Raji (cell line): ENCODE results near the gene FRMD4A.

ENCODE experiments used
- POLR2A ChIP-seq: IDR thresholded peaks from 2 replicates; pipeline ENCODE4 v1.6.1; 2011; ENCODE audit warnings: low read depth, low read length, control low read depth; ENCODE audit not compliant: insufficient read depth

The FRMD4A gene

DNA sequence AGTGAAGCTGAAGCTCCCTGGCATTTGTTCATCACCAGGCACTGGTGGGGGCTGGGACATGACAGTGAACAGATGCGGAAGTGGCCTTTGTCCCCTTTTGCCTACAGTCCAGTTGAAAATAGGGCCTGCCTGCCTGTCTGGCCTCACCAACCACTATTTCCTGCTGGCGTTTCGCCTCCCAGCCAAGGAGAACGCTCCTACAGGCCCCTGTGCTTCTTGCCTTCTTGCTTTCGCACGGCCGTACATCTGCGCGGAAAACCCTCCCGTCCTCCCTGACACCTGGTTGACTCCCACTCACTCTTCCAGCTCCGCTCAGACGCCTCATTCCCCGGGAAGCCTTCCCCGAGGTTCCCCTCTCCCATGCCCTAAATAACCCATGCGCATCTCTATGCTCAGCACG, 426.7 kb downstream of the FRMD4A start:
- no peak for TF ChIP-seq POLR2A

- TF ChIP-seq POLR2A = no peak
Observed at GRCh38 chr10:13902868-13903587, 427.7 kb downstream of the FRMD4A start.

DNA sequence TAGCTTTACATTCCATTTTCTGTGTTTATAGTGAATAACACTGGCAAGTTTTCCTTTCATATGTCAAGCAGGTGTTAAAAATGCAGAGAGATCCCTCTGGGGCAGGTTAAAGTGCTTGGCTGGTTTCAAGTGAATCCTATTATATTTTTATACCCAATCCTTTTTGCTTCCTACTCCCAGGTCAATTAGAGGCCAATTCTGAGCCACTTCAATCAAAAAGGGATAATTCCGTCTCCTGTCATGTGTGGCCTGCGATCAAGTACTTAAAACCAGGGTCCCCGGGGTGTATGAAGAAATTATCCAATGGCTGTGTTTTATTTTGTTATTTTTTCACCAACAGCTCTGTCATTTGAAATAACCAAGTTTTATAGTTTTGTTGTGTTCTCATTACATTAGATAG, 430.8 kb downstream of the FRMD4A start:
- no peak for TF ChIP-seq POLR2A

- no peak for TF ChIP-seq POLR2A
Observed at GRCh38 chr10:13894412-13895093, 436.2 kb downstream of the FRMD4A start.

DNA sequence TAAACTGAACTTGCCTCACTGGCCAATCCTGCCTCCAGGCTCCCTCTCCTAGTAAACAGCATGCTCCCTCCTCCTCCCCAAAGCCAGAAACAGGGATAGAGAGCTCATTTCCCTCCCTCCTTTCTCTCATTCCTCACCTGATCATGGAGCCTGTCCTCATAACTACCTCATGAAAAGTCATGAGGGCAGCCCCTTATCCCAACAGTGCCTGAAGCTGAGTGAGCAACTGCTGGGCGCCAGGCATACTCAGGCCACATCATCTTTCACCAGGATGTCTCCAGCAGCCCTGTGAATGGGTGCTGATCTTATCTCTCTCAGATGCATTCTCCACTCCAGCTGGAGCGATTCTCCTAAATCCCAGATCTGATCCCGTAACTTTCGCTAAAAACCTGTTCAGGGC, 436.8 kb downstream of the FRMD4A start:
- no peak for TF ChIP-seq POLR2A

DNA sequence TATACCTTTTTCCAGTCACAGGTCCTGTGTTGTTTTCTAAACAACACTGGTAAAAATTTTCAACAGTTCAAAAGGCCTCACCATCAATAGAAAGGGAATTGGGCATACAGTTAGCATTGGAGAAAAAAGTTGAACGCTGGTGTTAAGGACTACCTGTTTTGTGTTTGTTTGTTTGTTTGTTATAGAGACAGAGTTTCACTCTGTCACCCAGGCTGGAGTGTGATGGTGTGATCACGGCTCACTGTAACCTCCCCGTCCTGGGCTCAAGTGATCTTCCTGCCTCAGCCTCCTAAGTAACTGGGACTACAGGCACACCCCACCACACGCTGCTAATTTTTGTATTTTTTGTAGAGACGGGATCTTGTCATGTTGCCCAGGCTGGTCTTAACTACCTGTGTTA, 437.9 kb downstream of the FRMD4A start:
- TF ChIP-seq POLR2A = no peak

DNA sequence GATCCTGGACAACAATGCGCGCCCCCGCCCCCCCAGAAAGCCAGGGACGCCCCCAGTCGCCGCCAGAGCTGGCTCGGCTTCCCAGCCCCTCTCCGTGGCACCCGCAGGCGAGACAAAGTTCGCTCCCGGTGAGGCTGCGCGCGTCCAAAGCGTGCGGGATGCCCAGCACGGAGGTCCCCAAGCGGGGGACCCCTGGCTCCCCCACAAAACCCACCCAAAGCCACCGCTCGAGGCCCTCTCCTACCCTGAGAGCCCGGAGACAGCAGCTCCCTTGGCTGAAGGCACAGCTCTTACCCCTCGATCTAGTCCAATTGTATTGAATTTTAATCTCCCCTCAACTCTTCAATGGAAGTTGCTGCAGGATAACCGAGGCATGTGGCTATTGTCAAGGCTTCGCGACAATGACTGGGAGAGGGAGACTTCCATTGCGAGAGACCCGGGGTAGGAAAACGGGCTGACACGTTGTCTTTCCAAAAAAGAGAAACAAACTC, 438.7 kb downstream of the FRMD4A start:
- no peak for TF ChIP-seq POLR2A

DNA sequence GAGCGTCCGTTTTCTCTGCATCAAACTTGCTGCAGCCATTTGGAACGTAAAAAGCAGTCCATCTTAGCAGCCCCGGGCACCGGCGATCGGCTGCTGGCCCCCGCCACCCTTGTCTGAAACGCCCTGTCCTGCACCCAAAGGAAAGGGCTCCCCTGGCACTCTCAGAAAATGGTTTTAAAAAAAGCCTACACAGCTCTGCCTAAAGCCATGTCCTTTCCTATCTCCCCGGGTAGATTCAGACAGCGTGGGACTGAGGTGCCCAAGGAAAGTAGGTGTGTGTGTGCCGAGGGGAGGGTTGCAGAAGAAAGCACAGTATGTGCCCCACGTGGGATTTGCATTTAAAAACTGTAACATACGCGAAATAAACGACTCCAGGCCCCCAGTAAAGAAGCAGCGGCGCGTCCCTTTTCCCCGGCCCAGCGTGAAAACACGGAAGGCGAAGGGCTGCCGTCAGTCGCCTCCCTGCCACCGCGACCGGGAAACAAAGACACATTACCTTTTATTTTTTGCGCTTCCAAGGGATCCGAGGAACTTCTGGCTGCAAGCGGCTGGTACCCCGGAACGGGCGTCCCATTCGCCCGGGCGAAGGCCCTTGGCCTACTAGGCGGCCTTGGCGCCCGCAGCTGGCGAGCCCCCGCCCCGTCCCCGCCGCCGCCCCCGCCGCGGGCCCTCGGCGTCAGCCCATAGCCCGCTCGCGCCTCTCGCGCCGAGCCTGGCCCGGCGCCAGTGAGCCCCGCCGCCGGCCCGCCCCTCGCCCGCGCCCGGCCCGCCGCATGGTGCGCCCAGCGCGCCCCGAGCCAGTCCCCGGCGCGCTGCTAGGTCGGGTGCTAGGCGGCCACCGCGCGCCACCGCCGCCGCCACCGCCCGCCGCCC, 439.4 kb downstream of the FRMD4A start:
- TF ChIP-seq POLR2A = no peak

DNA sequence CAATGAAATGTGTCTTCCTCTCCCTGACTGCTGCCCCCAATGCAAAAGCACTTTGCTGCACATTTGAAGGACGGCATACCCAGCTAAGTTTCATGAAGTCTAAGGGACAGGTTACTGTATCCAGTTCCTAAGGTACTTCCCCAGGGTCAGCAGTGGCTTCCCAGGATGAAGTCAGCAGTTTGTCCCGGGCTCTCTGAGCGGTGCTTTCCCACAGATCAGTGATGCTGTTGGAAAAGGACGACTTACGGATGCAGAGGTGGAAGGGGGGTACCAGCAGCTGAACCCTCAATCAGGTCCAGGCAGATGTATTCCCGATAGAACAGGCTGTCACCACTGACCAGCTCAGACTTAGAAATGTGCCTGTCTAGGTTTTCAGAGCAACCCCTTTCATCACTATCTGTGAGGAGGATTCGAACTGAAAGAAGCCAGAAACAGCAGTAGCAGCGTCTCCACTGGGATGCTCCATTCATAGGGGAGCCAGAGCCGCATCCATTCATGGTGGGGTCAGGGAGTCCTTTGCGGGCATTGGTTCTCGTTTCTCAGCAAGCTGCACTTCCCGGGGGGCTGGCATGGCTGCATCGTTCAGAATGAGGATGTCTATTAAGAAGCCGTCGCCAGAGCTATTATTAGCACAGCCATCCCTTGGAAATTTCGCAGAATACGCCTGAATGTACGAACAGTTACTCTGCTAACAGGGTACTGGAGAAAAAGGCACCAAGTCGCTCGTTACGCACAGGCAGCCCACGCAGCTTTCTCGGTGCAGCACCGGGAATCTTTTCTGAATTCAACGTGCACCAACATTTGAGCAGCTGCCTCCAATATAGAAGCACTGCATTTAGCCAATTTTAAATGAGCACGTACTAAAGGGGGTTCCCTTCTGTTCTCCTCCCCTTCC, 440.2 kb downstream of the FRMD4A start:
- no peak for TF ChIP-seq POLR2A

GRCh38 chr10:13887761-13888160, 443.0 kb downstream of the FRMD4A start:
- TF ChIP-seq POLR2A = no peak

GRCh38 chr10:13885238-13885990, 445.3 kb downstream of the FRMD4A start:
- TF ChIP-seq POLR2A = no peak

- no peak for TF ChIP-seq POLR2A
Observed at GRCh38 chr10:13883636-13884444, 446.9 kb downstream of the FRMD4A start.

DNA sequence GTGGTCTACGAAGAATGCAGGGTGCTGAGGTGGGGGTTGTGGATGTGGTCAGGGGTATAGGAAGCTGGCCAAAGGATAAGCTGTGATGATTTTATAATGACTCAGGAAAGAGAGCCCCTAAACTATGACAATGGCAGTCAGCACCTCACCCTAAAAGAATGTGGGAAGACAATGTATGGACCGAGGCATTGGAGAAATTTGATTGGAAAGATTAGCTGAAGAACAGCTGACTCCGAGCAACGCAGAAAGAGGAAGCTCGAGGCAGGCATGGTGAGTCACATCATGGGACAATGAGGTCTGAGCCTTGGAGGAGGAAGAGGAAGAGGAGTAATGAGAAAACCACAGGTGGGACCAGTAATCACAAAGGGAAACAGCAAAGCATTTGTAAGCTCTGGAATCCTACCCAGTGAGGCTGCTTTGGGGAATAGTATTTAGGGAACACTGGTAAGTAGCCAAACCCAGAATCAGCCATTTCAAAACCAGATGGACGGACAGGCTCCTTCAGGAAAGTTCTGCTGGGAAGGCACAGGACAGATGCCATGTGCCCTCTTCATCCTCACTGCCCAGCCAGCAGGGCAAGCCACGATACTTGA, 448.5 kb downstream of the FRMD4A start:
- no peak for TF ChIP-seq POLR2A
